Peyer's patch (tissue), 4 donors: Measurements from ENCODE around the gene PHLDB1.

ENCODE experiments used
- CTCF ChIP-seq, 6 experiments: fragments of 450-650 bp in 4 of 6; fragments of 200-600 bp in 2 of 6; sonication (generic) in 1 of 6; IDR thresholded peaks; one replicate each; pipeline ENCODE4 v1.5.1; 2017 to 2019; ENCODE audit warnings: antibody characterized with exemption in 6 of 6, mild to moderate bottlenecking in 3 of 6, moderate library complexity in 1 of 6
- POLR2A ChIP-seq, 2 donors: fragments of 450-650 bp; IDR thresholded peaks; one replicate each; pipeline ENCODE4 v1.5.1; 2017; ENCODE audit warnings: antibody characterized with exemption in 2 of 2, mild to moderate bottlenecking in 2 of 2, moderate library complexity in 2 of 2

- TF ChIP-seq POLR2A (IDR thresholded peaks at IDR 0.05), result no peak
- no peak for TF ChIP-seq CTCF (IDR thresholded peaks at IDR 0.05)
Measured at GRCh38 chr11:118670063-118670462, 62.6 kb downstream of the PHLDB1 start.
